H1 (cell line): Measurements from ENCODE around the gene MAGI1. TPM values are rescaled to one million over a fixed set of nuclear protein-coding genes. Genes with fewer than 3 reads are reported as not detected.

Experiments used
- CTCF ChIA-PET: fragments of 300-600 bp; sonication (Branson Sonifier 250); formaldehyde crosslinking; loops from one replicate; lab custom pipeline; 2021; ENCODE audit not compliant: partially characterized antibody; lab: Charles Lee
- POLR2A ChIA-PET: fragments of 300-600 bp; sonication (Branson Sonifier 250); formaldehyde crosslinking; loops from one replicate; lab custom pipeline; 2021; ENCODE audit warnings: inconsistent platforms; ENCODE audit not compliant: partially characterized antibody; lab: Charles Lee
- DNase-seq, 2 experiments: peaks; one replicate each; pipeline versions ENCODE4 v3.0.0 to v3.0.0-alpha.2; 2010 to 2022; ENCODE audit warnings: low spot score in 2 of 2, low read depth in 1 of 2, mixed read lengths in 1 of 2
- FAIRE-seq: peaks from 2 replicates; lab custom pipeline; 2011; peaks lifted over from hg19 to GRCh38; lab: Jason Lieb, UNC
- H2AFZ ChIP-seq: 2 replicates; pipeline ENCODE4 v1.8.1; 2012; ENCODE audit warnings: low read length, inconsistent platforms
- H2AK5ac ChIP-seq: 2 replicates; pipeline ENCODE4 v1.6.1; 2013; ENCODE audit warnings: low read depth, low read length
- H2BK120ac ChIP-seq: replicated peaks from 2 replicates; pipeline ENCODE3; 2013; ENCODE audit warnings: low read depth, low read length, inconsistent platforms
- H2BK12ac ChIP-seq: 2 replicates; pipeline ENCODE4 v1.6.1; 2013; ENCODE audit warnings: low read depth, low read length
- H2BK15ac ChIP-seq: 2 replicates; pipeline ENCODE4 v1.6.1; 2013; ENCODE audit warnings: low read length
- H2BK20ac ChIP-seq: 2 replicates; pipeline ENCODE4 v1.6.1; 2013; ENCODE audit warnings: low read length
- H2BK5ac ChIP-seq: 2 replicates; pipeline ENCODE4 v1.6.1; 2013; ENCODE audit warnings: low read depth, low read length
- H3K14ac ChIP-seq: 2 replicates; pipeline ENCODE4 v1.6.1; 2013; ENCODE audit warnings: inconsistent platforms; ENCODE audit not compliant: insufficient read length
- H3K18ac ChIP-seq: 2 replicates; pipeline ENCODE4 v1.6.1; 2013; ENCODE audit warnings: low read length; ENCODE audit errors: extremely low read depth
- H3K23ac ChIP-seq: 2 replicates; pipeline ENCODE4 v1.6.1; 2013; ENCODE audit warnings: inconsistent platforms; ENCODE audit not compliant: insufficient read length
- H3K23me2 ChIP-seq: 2 replicates; pipeline ENCODE4 v1.6.1; 2013; ENCODE audit warnings: low read depth, low read length
- H3K27ac ChIP-seq: 2 replicates; pipeline ENCODE4 v1.6.1; 2011; ENCODE audit warnings: low read depth, low read length, inconsistent platforms
- H3K27me3 ChIP-seq, 4 experiments: replicated peaks in 1 of 4; 1 replicate in 1 of 4; 2 replicates in 3 of 4; pipeline versions ENCODE4 v1.6.1 to v1.8.1; 2011 to 2013; ENCODE audit warnings: low read length in 3 of 4, mild to moderate bottlenecking in 3 of 4, inconsistent platforms in 2 of 4, mixed read lengths in 2 of 4, moderate library complexity in 1 of 4; ENCODE audit not compliant: control insufficient read depth in 3 of 4, insufficient read depth in 3 of 4; ENCODE audit errors: extremely low read depth in 1 of 4
- H3K36me3 ChIP-seq, 4 experiments: 2 replicates each; pipeline versions ENCODE4 v1.6.1 to v1.8.1; 2011 to 2013; ENCODE audit warnings: mild to moderate bottlenecking in 4 of 4, low read length in 3 of 4, moderate library complexity in 2 of 4, control low read depth in 1 of 4, inconsistent platforms in 1 of 4; ENCODE audit not compliant: insufficient read depth in 4 of 4, control insufficient read depth in 2 of 4
- H3K4ac ChIP-seq: replicated peaks from 2 replicates; pipeline ENCODE3; 2013; ENCODE audit warnings: low read length, low read depth, mixed read lengths, inconsistent platforms; ENCODE audit not compliant: insufficient read length
- H3K4me1 ChIP-seq, 4 experiments: replicated peaks in 1 of 4; 1 replicate in 1 of 4; 2 replicates in 3 of 4; pipeline versions ENCODE4 v1.6.1 to v1.8.1; 2011 to 2013; ENCODE audit warnings: low read length in 3 of 4, inconsistent platforms in 2 of 4, mixed read lengths in 1 of 4; ENCODE audit not compliant: insufficient read depth in 4 of 4, control insufficient read depth in 3 of 4
- H3K4me2 ChIP-seq, 2 experiments: 2 replicates each; pipeline versions ENCODE4 v1.6.1 to v1.8.1; 2011 to 2013; ENCODE audit warnings: low read depth in 2 of 2, low read length in 2 of 2, control low read depth in 1 of 2, inconsistent platforms in 1 of 2, mild to moderate bottlenecking in 1 of 2; ENCODE audit not compliant: insufficient read depth in 1 of 2
- H3K4me3 ChIP-seq, 4 experiments: fragments of 200-600, 300-600 bp in 1 of 4; sonication (generic), shearing (Covaris generic), sonication (Bioruptor Twin) in 1 of 4; 2 replicates each; pipeline versions ENCODE4 v1.5.1 to v1.8.1; 2011 to 2016; ENCODE audit warnings: low read length in 4 of 4, low read depth in 3 of 4, control low read depth in 2 of 4, inconsistent platforms in 2 of 4, mild to moderate bottlenecking in 2 of 4, mixed read lengths in 1 of 4, moderate library complexity in 1 of 4; ENCODE audit not compliant: insufficient read depth in 2 of 4; ENCODE audit errors: extremely low read depth in 1 of 4
- H3K56ac ChIP-seq: replicated peaks from 2 replicates; pipeline ENCODE3; 2013; ENCODE audit warnings: low read depth, mild to moderate bottlenecking, mixed read lengths, low read length, inconsistent platforms; ENCODE audit not compliant: insufficient read length
- H3K79me1 ChIP-seq: 2 replicates; pipeline ENCODE4 v1.6.1; 2013; ENCODE audit warnings: low read depth, low read length, control low read depth
- H3K79me2 ChIP-seq, 2 experiments: 2 replicates each; pipeline versions ENCODE4 v1.6.1 to v1.8.1; 2012 to 2013; ENCODE audit warnings: low read length in 2 of 2, mild to moderate bottlenecking in 2 of 2, inconsistent platforms in 1 of 2; ENCODE audit not compliant: insufficient read depth in 2 of 2, control insufficient read depth in 1 of 2
- H3K9ac ChIP-seq, 4 experiments: replicated peaks in 1 of 4; 1 replicate in 1 of 4; 2 replicates in 3 of 4; pipeline versions ENCODE4 v1.6.1 to v1.8.1; 2011 to 2013; ENCODE audit warnings: low read depth in 3 of 4, low read length in 3 of 4, control low read depth in 2 of 4, mild to moderate bottlenecking in 2 of 4, moderate library complexity in 2 of 4, inconsistent platforms in 1 of 4; ENCODE audit errors: extremely low read depth in 1 of 4
- H3K9me3 ChIP-seq, 2 experiments: 2 replicates each; pipeline versions ENCODE4 v1.6.1 to v1.8.1; 2012 to 2013; ENCODE audit warnings: mild to moderate bottlenecking in 2 of 2, moderate library complexity in 2 of 2, control low read depth in 1 of 2, inconsistent platforms in 1 of 2, low read depth in 1 of 2, low read length in 1 of 2, mixed read lengths in 1 of 2; ENCODE audit not compliant: insufficient read depth in 2 of 2
- H4K20me1 ChIP-seq, 2 experiments: replicated peaks in 1 of 2; 2 replicates each; pipeline versions ENCODE3 to v1.8.1; 2011 to 2013; ENCODE audit warnings: inconsistent platforms in 2 of 2, low read length in 2 of 2, mild to moderate bottlenecking in 1 of 2; ENCODE audit not compliant: insufficient read depth in 2 of 2, control insufficient read depth in 1 of 2
- H4K5ac ChIP-seq: 2 replicates; pipeline ENCODE4 v1.6.1; 2013; ENCODE audit warnings: low read length, low read depth, mixed read lengths, inconsistent platforms; ENCODE audit not compliant: insufficient read length
- H4K8ac ChIP-seq: 2 replicates; pipeline ENCODE4 v1.8.0; 2013; ENCODE audit warnings: mild to moderate bottlenecking, moderate library complexity, low read length, inconsistent platforms; ENCODE audit not compliant: insufficient read depth; ENCODE audit errors: extremely low read depth
- H4K91ac ChIP-seq: replicated peaks from 2 replicates; pipeline ENCODE3; 2013; ENCODE audit warnings: low read length, mixed read lengths, inconsistent platforms; ENCODE audit not compliant: insufficient read length
- EZH2 ChIP-seq: fragments of 200-600 bp; sonication (generic); IDR thresholded peaks from 2 replicates; pipeline ENCODE4 v1.7.1; 2012; ENCODE audit warnings: low read depth, mild to moderate bottlenecking, moderate library complexity, low read length, inconsistent platforms; ENCODE audit not compliant: severe bottlenecking
- HDAC2 ChIP-seq, 2 experiments: fragments of 300-600 bp in 1 of 2; sonication (generic) in 1 of 2; IDR thresholded peaks; 2 replicates each; pipeline ENCODE4 v1.6.1; 2011 to 2012; ENCODE audit warnings: low read depth in 2 of 2, low read length in 2 of 2, mild to moderate bottlenecking in 2 of 2, moderate library complexity in 2 of 2, borderline replicate concordance in 1 of 2, inconsistent platforms in 1 of 2
- JUN ChIP-seq: IDR thresholded peaks from 2 replicates; pipeline ENCODE4 v1.6.1; 2011; ENCODE audit warnings: low read depth, mild to moderate bottlenecking, improper control_type of control experiment, low read length
- NRF1 ChIP-seq: IDR thresholded peaks from 2 replicates; pipeline ENCODE4 v1.6.1; 2011; ENCODE audit warnings: mild to moderate bottlenecking, low read depth, low read length, improper control_type of control experiment
- POLR2A ChIP-seq, 2 experiments: IDR thresholded peaks; 1 replicate in 1 of 2; 2 replicates in 1 of 2; pipeline ENCODE4 v1.6.1; 2011; ENCODE audit warnings: low read depth in 2 of 2, low read length in 2 of 2, mild to moderate bottlenecking in 2 of 2; ENCODE audit errors: control extremely low read depth in 1 of 2
- POU5F1 ChIP-seq: IDR thresholded peaks from 2 replicates; pipeline ENCODE4 v1.6.1; 2011; ENCODE audit warnings: low read depth, mild to moderate bottlenecking, low read length, moderate library complexity
- RFX5 ChIP-seq: IDR thresholded peaks from 2 replicates; pipeline ENCODE4 v1.6.1; 2011; ENCODE audit warnings: low read depth, low read length, improper control_type of control experiment, borderline replicate concordance
- RNF2 ChIP-seq: fragments of 200-900, 300-1000 bp; sonication (generic); IDR thresholded peaks from 2 replicates; pipeline ENCODE4 v1.7.1; 2016; ENCODE audit warnings: borderline replicate concordance, low read depth, mild to moderate bottlenecking, antibody characterized with exemption, low read length; ENCODE audit not compliant: poor library complexity, severe bottlenecking; ENCODE audit errors: missing control alignments
- TEAD4 ChIP-seq: IDR thresholded peaks from 2 replicates; pipeline ENCODE4 v1.6.1; 2012; ENCODE audit warnings: low read depth, low read length, inconsistent platforms, mixed read lengths
- WGBS, 2 experiments: shearing (Covaris generic) in 1 of 2; methylation state at CpG; one replicate each; pipeline versions ENCODE4 v1.1.6 to v1.1.7; 2013 to 2015; ENCODE audit warnings: low lambda C conversion rate in 2 of 2, mixed read lengths in 2 of 2, inconsistent platforms in 1 of 2, low coverage in 1 of 2, missing lambda C conversion rate in 1 of 2; ENCODE audit not compliant: insufficient replicate concordance in 2 of 2, insufficient coverage in 1 of 2, insufficient read length in 1 of 2; ENCODE audit errors: extremely low coverage in 1 of 2, missing lambda C conversion rate in 1 of 2; 5-methylcytosine and 5-hydroxymethylcytosine counted together
- polyA plus RNA-seq, 7 experiments: library from polyadenylated mRNA; depleted of rRNA in 3 of 7; stranded (reverse) in 5 of 7; unstranded in 2 of 7; fragments of >200 nt in 5 of 7; fragments of 200-250 nt in 2 of 7; gene quantifications; 1 replicate in 5 of 7; 2 replicates in 1 of 7; 4 replicates in 1 of 7; pipeline versions ENCODE4 v1.2.1 to v1.2.3, GENCODE V29; 2011 to 2013; ENCODE audit warnings: missing spikeins in 2 of 7, mixed read lengths in 2 of 7
- total RNA-seq: library from RNA; stranded (reverse); fragmentation: NEBNext Ultra II Directional; extraction: Animal tissue kit (Norgen Biotek cat#: 25700); gene quantifications from 2 replicates; pipeline ENCODE4 v1.2.1, GENCODE V29; 2021
- TF ChIP-seq, protein P1 (sequence below): IDR thresholded peaks from 2 replicates; pipeline ENCODE4 v1.6.1; 2012; ENCODE audit warnings: low read length, inconsistent platforms

The MAGI1 gene
- total and polyA plus RNA-seq, 2 of the 8 experiments (the other 6 are each of a cell fraction or from before 2014, with no cell fraction given): 19.8 to 78.0 TPM

DNA sequence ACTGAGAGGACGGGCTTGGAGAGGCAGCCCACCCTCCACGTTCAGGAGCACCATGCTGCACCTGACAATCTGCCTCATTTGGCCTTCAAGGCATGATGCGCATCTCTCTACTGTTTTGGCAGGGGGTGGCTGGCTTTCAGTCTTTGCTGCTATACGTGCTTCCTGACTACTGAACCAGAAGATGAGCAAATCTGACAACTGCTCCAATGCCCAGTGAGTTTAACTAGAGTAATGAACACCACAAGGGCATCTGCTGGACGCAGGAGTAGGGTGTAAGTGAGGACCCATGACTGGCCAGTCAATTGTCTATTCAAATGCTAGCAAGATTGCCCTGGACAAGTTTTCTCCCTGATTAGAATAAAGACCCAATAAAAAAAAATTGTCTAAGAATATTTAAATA lies 335.7 kb downstream of the MAGI1 start:
- H3K23ac ChIP-seq: no peak overlapping the region
- no peaks in the 10 kb centered on the region for H3K23me2 ChIP-seq
- H3K4me2 ChIP-seq: no peak overlapping the region
- no peak overlapping the region for H2AFZ ChIP-seq
- no peaks in the 10 kb centered on the region for H3K36me3 ChIP-seq
- no peak overlapping the region for H2BK20ac ChIP-seq
- no peak overlapping the region for H3K56ac ChIP-seq
- WGBS, 2 experiments: 87% methylated on average over 5 of the region's 5 CpGs; no CpG with 5 or more reads in 1 of the 2 experiments
- no peak for FAIRE-seq
- no peak for DNase-seq
- H3K4me1 ChIP-seq: no peaks in the 10 kb centered on the region
- H3K18ac ChIP-seq: no peak overlapping the region
- H3K27me3 ChIP-seq: no peaks in the 10 kb centered on the region
- H3K79me1 ChIP-seq: no peaks in the 10 kb centered on the region
- no peak overlapping the region for H2BK120ac ChIP-seq
- H4K20me1 ChIP-seq: no peaks in the 10 kb centered on the region
- no peak overlapping the region for H3K27ac ChIP-seq
- no peak overlapping the region for H2BK15ac ChIP-seq
- H4K5ac ChIP-seq: no peak overlapping the region
- no peak overlapping the region for H4K8ac ChIP-seq
- H3K79me2 ChIP-seq: no peaks in the 10 kb centered on the region; a peak in 1 of 4 replicates
- ChIA-PET POLR2A (interaction anchor here (0.5 kb wide), 1 partner anchor 34 kb away, joined by 3 read pairs; no protein-coding TSS in a partner anchor), CTCF (interaction anchor here (0.8 to 1.6 kb wide), 2 partner anchors 14 to 274 kb away, joined by 5 read pairs; no protein-coding TSS in a partner anchor)
- no peak overlapping the region for H2AK5ac ChIP-seq
- H3K14ac ChIP-seq: no peak overlapping the region
- H2BK12ac ChIP-seq: no peak overlapping the region
- H3K4ac ChIP-seq: no peak overlapping the region
- no peak overlapping the region for H3K4me3 ChIP-seq
- H3K9me3 ChIP-seq: no peaks in the 10 kb centered on the region
- H2BK5ac ChIP-seq: no peak overlapping the region
- H3K9ac ChIP-seq: no peak overlapping the region
- H4K91ac ChIP-seq: no peak overlapping the region
- no peak for TF ChIP-seq NRF1
- no peak for TF ChIP-seq TEAD4
- no peak for TF ChIP-seq JUN
- no peak for TF ChIP-seq POLR2A (IDR thresholded peaks at IDR 0.05; ENCODE audit: control extremely low read depth in 1 of 2, low read depth in 2 of 2, low read length in 2 of 2)
- TF ChIP-seq, protein P1, sequence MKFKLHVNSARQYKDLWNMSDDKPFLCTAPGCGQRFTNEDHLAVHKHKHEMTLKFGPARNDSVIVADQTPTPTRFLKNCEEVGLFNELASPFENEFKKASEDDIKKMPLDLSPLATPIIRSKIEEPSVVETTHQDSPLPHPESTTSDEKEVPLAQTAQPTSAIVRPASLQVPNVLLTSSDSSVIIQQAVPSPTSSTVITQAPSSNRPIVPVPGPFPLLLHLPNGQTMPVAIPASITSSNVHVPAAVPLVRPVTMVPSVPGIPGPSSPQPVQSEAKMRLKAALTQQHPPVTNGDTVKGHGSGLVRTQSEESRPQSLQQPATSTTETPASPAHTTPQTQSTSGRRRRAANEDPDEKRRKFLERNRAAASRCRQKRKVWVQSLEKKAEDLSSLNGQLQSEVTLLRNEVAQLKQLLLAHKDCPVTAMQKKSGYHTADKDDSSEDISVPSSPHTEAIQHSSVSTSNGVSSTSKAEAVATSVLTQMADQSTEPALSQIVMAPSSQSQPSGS: no peak
- no peak for TF ChIP-seq HDAC2 (IDR thresholded peaks at IDR 0.05; ENCODE audit: borderline replicate concordance in 1 of 2, low read depth in 2 of 2, low read length in 2 of 2)
- no peak for TF ChIP-seq POU5F1
- no peak for TF ChIP-seq RNF2
- TF ChIP-seq EZH2: no peak
- TF ChIP-seq RFX5: no peak
